Neural cell (in vitro differentiated cells): Measurements from ENCODE around the gene CA6. TPM values are rescaled to one million over a fixed set of nuclear protein-coding genes. Genes with fewer than 3 reads are reported as not detected.
A peak's percentile ranks its signal among the peaks of the same experiment; 100 is the strongest.

Source experiments
- H2AFZ ChIP-seq: fragments of 200-600, 300-800 bp; sonication (generic), shearing (Covaris generic); 2 replicates; pipeline ENCODE4 v1.6.0; 2014; ENCODE audit warnings: low read depth, mild to moderate bottlenecking, antibody characterized with exemption, low read length, moderate library complexity
- H3F3A ChIP-seq: fragments of 200-600 bp; shearing (Covaris generic); 2 replicates; pipeline ENCODE4 v1.6.1; 2016; ENCODE audit warnings: mild to moderate bottlenecking, moderate library complexity, mixed read lengths, antibody characterized with exemption, low read length; ENCODE audit not compliant: insufficient read depth, poor library complexity, severe bottlenecking
- H3K27ac ChIP-seq: fragments of 200-600, 300-800 bp; sonication (generic), shearing (Covaris generic); 2 replicates; pipeline ENCODE4 v1.5.1; 2014; ENCODE audit warnings: mild to moderate bottlenecking, low read length, moderate library complexity
- H3K27me3 ChIP-seq: fragments of 300-800, 200-600 bp; sonication (generic), shearing (Covaris generic); 2 replicates; pipeline ENCODE4 v1.6.0; 2014; ENCODE audit warnings: mild to moderate bottlenecking, low read depth, low read length, moderate library complexity; ENCODE audit not compliant: insufficient read depth
- H3K36me3 ChIP-seq: fragments of 300-800, 200-600 bp; sonication (generic), shearing (Covaris generic); 2 replicates; pipeline ENCODE4 v1.5.1; 2014; ENCODE audit warnings: mild to moderate bottlenecking, antibody characterized with exemption, low read length, moderate library complexity; ENCODE audit not compliant: insufficient read depth
- H3K4me2 ChIP-seq: fragments of 300-800, 200-600 bp; sonication (generic), shearing (Covaris generic); 2 replicates; pipeline ENCODE4 v1.6.0; 2014; ENCODE audit warnings: mild to moderate bottlenecking, low read length
- H3K4me3 ChIP-seq: fragments of 300-800, 200-600 bp; sonication (generic), shearing (Covaris generic); 2 replicates; pipeline ENCODE4 v1.5.1; 2014; ENCODE audit warnings: mild to moderate bottlenecking, low read length, moderate library complexity
- H3K79me2 ChIP-seq: fragments of 200-600 bp; shearing (Covaris generic); replicated peaks from 2 replicates; pipeline ENCODE4 v1.6.0; 2014; ENCODE audit warnings: mild to moderate bottlenecking, low read length, moderate library complexity; ENCODE audit not compliant: insufficient read depth
- H3K9ac ChIP-seq: fragments of 300-800, 200-600 bp; sonication (generic), shearing (Covaris generic); 2 replicates; pipeline ENCODE4 v1.6.1; 2016; ENCODE audit warnings: mild to moderate bottlenecking, low read length, mixed read lengths
- H3K9me2 ChIP-seq: fragments of 200-600 bp; shearing (Covaris generic); 2 replicates; pipeline ENCODE4 v1.6.1; 2016; ENCODE audit warnings: mild to moderate bottlenecking, low read length, mixed read lengths; ENCODE audit not compliant: insufficient read depth
- H3K9me3 ChIP-seq: fragments of 200-600, 300-800 bp; sonication (generic), shearing (Covaris generic); 2 replicates; pipeline ENCODE4 v1.6.1; 2016; ENCODE audit warnings: mild to moderate bottlenecking, mixed run types, low read length, moderate library complexity, mixed read lengths
- H4K20me1 ChIP-seq: fragments of 200-600 bp; shearing (Covaris generic); 2 replicates; pipeline ENCODE4 v1.6.1; 2016; ENCODE audit warnings: mild to moderate bottlenecking, mixed run types; ENCODE audit not compliant: insufficient read depth
- CTCF ChIP-seq: fragments of 450-650 bp; IDR thresholded peaks from 2 replicates; pipeline ENCODE4 v1.5.1; 2014; ENCODE audit warnings: antibody characterized with exemption, mild to moderate bottlenecking, moderate library complexity; ENCODE audit not compliant: poor library complexity, severe bottlenecking
- EP300 ChIP-seq: fragments of 450-650 bp; conservative IDR thresholded peaks from 2 replicates; pipeline ENCODE4 v1.6.1; 2014; ENCODE audit warnings: antibody characterized with exemption, mild to moderate bottlenecking, moderate library complexity; ENCODE audit not compliant: poor library complexity, severe bottlenecking
- EZH2 ChIP-seq: fragments of 200-600, 300-800 bp; shearing (Covaris generic), sonication (generic); IDR thresholded peaks from 2 replicates; pipeline ENCODE4 v1.6.1; 2014; ENCODE audit warnings: antibody characterized with exemption, low read length, borderline replicate concordance, mild to moderate bottlenecking; ENCODE audit not compliant: insufficient read depth, poor library complexity, severe bottlenecking
- MXI1 ChIP-seq: fragments of 450-650 bp; conservative IDR thresholded peaks from 2 replicates; pipeline ENCODE4 v1.6.1; 2014; ENCODE audit warnings: antibody characterized with exemption, mild to moderate bottlenecking; ENCODE audit not compliant: poor library complexity, severe bottlenecking
- POLR2AphosphoS5 ChIP-seq: IDR thresholded peaks from 2 replicates; pipeline ENCODE4 v1.6.1; 2012
- RAD21 ChIP-seq: fragments of 450-650 bp; conservative IDR thresholded peaks from 2 replicates; pipeline ENCODE4 v1.6.1; 2014; ENCODE audit warnings: antibody characterized with exemption, mild to moderate bottlenecking, moderate library complexity
- REST ChIP-seq: IDR thresholded peaks from 2 replicates; pipeline ENCODE4 v1.6.1; 2012; ENCODE audit warnings: borderline replicate concordance
- SMC3 ChIP-seq: fragments of 450-650 bp; conservative IDR thresholded peaks from 2 replicates; pipeline ENCODE4 v1.6.1; 2014; ENCODE audit warnings: antibody characterized with exemption, mild to moderate bottlenecking, moderate library complexity; ENCODE audit not compliant: poor library complexity
- TAF1 ChIP-seq: IDR thresholded peaks from 2 replicates; pipeline ENCODE4 v1.6.1; 2012; ENCODE audit warnings: low read depth
- polyA plus RNA-seq: library from polyadenylated mRNA; depleted of rRNA; stranded (reverse); fragments of >200 nt; gene quantifications from 2 replicates; pipeline ENCODE4 v1.2.3, GENCODE V29; 2014

Gene CA6
- polyA plus RNA-seq, 1 donor from 2014 or later, result not detected

- H3F3A ChIP-seq, result no peaks in the 10 kb centered on the region
- no peak overlapping the region for H3K4me3 ChIP-seq
- H3K27ac ChIP-seq, result no peak overlapping the region
- H4K20me1 ChIP-seq, result no peaks in the 10 kb centered on the region
- no peaks in the 10 kb centered on the region for H3K36me3 ChIP-seq
- no peak overlapping the region for H2AFZ ChIP-seq
- no peaks in the 10 kb centered on the region for H3K9me2 ChIP-seq
- no peaks in the 10 kb centered on the region for H3K79me2 ChIP-seq
- H3K9ac ChIP-seq, result no peak overlapping the region
- TF ChIP-seq RAD21, result no peak
- no peak for TF ChIP-seq CTCF
- TF ChIP-seq SMC3, result no peak
- no peak for TF ChIP-seq TAF1
- TF ChIP-seq POLR2AphosphoS5, result no peak
- TF ChIP-seq MXI1, result no peak
- TF ChIP-seq EZH2, result no peak
- TF ChIP-seq EP300, result no peak
- no peak for TF ChIP-seq REST
- H3K4me2 ChIP-seq, result no peak overlapping the region
- H3K9me3 ChIP-seq, result no peaks in the 10 kb centered on the region
- no peaks in the 10 kb centered on the region for H3K27me3 ChIP-seq
Observed at GRCh38 chr1:8986814-8987190, 41.1 kb downstream of the CA6 start.

- TF ChIP-seq REST (no peak), TAF1 (no peak), SMC3 (peak; percentile 72), CTCF (peak; percentile 74), RAD21 (peak; percentile 68)
- no peak overlapping the region for H3K9ac ChIP-seq
Observed at GRCh38 chr1:8987881-8988617, 42.4 kb downstream of the CA6 start.

More at GRCh38 chr1:8987881-8988617, 42.4 kb downstream of the CA6 start:
- Histone ChIP-seq H2AFZ (no peak overlapping the region), H3K9me3 (no peaks in the 10 kb centered on the region), H3K4me3 (no peak overlapping the region), H3K79me2 (no peaks in the 10 kb centered on the region), H3K36me3 (no peaks in the 10 kb centered on the region), H3K9me2 (no peaks in the 10 kb centered on the region), H4K20me1 (no peaks in the 10 kb centered on the region), H3F3A (no peaks in the 10 kb centered on the region), H3K27ac (no peak overlapping the region), H3K4me2 (no peak overlapping the region), H3K27me3 (no peaks in the 10 kb centered on the region)
